NK-92 treated with Interleukin-12 subunit alpha and Interleukin-12 subunit beta, amount 100 ng/mL, for 24 hours (cell line): ENCODE measurements around the gene IQCE.
"Not testable (repeated sequence)": the region's sequence is repeated elsewhere in the genome, so short reads cannot be mapped to it uniquely, and the experiment has no call there.

Experiments
- DNase-seq: peaks from one replicate; lab custom pipeline; 2025; lab: John Stamatoyannopoulos, UW

The IQCE gene

GRCh38 chr7:2520761-2521290, 38.0 kb upstream of the IQCE start:
- DNase-seq = no peak

- DNase-seq = no peak
Observed at GRCh38 chr7:2521341-2521745, 37.4 kb upstream of the IQCE start.

GRCh38 chr7:2521952-2522591, 36.7 kb upstream of the IQCE start:
- DNase-seq = peak; percentile 68

GRCh38 chr7:2522780-2523433, 35.9 kb upstream of the IQCE start:
- DNase-seq = no peak

- no peak for DNase-seq
Observed at GRCh38 chr7:2523461-2523936, 35.3 kb upstream of the IQCE start.

- no peak for DNase-seq
Observed at GRCh38 chr7:2523941-2524807, 34.6 kb upstream of the IQCE start.

GRCh38 chr7:2524808-2525657, 33.7 kb upstream of the IQCE start:
- DNase-seq = no peak

- no peak for DNase-seq
Observed at GRCh38 chr7:2525658-2526630, 32.8 kb upstream of the IQCE start.

- DNase-seq = no peak
Observed at GRCh38 chr7:2526659-2527504, 31.9 kb upstream of the IQCE start.

GRCh38 chr7:2527505-2528467, 31.0 kb upstream of the IQCE start:
- DNase-seq = no peak

GRCh38 chr7:2528481-2529095, 30.2 kb upstream of the IQCE start:
- DNase-seq = no peak

- peak; percentile 70 for DNase-seq
Observed at GRCh38 chr7:2529161-2530070, 29.4 kb upstream of the IQCE start.

GRCh38 chr7:2530071-2530987, 28.4 kb upstream of the IQCE start:
- DNase-seq = peak; percentile 73

GRCh38 chr7:2530994-2531795, 27.6 kb upstream of the IQCE start:
- peak; percentile 23 for DNase-seq

GRCh38 chr7:2531796-2532110, 27.0 kb upstream of the IQCE start:
- not testable (repeated sequence) for DNase-seq
